C4-2B (cell line): ENCODE data around the gene IL1R1.

Experiments
- ZFX ChIP-seq: fragments of 450-650 bp; IDR thresholded peaks from 2 replicates; pipeline ENCODE4 v1.6.1; 2017
- TF ChIP-seq, protein P1 (sequence below): fragments of 450-650 bp; conservative IDR thresholded peaks from 2 replicates; pipeline ENCODE4 v1.5.1; 2017; ENCODE audit warnings: mild to moderate bottlenecking

DNA sequence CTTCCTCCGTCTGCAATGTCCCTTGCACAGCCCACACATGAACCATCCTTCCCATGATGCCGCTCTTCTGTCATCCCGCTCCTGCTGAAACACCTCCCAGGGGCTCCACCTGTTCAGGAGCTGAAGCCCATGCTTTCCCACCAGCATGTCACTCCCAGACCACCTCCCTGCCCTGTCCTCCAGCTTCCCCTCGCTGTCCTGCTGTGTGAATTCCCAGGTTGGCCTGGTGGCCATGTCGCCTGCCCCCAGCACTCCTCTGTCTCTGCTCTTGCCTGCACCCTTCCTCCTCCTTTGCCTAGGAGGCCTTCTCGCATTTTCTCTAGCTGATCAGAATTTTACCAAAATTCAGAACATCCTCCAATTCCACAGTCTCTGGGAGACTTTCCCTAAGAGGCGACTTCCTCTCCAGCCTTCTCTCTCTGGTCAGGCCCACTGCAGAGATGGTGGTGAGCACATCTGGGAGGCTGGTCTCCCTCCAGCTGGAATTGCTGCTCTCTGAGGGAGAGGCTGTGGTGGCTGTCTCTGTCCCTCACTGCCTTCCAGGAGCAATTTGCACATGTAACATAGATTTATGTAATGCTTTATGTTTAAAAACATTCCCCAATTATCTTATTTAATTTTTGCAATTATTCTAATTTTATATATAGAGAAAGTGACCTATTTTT, 35.4 kb downstream of the IL1R1 start:
- TF ChIP-seq, protein P1, sequence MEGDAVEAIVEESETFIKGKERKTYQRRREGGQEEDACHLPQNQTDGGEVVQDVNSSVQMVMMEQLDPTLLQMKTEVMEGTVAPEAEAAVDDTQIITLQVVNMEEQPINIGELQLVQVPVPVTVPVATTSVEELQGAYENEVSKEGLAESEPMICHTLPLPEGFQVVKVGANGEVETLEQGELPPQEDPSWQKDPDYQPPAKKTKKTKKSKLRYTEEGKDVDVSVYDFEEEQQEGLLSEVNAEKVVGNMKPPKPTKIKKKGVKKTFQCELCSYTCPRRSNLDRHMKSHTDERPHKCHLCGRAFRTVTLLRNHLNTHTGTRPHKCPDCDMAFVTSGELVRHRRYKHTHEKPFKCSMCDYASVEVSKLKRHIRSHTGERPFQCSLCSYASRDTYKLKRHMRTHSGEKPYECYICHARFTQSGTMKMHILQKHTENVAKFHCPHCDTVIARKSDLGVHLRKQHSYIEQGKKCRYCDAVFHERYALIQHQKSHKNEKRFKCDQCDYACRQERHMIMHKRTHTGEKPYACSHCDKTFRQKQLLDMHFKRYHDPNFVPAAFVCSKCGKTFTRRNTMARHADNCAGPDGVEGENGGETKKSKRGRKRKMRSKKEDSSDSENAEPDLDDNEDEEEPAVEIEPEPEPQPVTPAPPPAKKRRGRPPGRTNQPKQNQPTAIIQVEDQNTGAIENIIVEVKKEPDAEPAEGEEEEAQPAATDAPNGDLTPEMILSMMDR: no peak
- no peak for TF ChIP-seq ZFX
